Neural cell (in vitro differentiated cells): ENCODE data around the gene DDX27. TPM values are rescaled to one million over a fixed set of nuclear protein-coding genes. Genes with fewer than 3 reads are reported as not detected.

Source experiments
- H2AFZ ChIP-seq: fragments of 200-600, 300-800 bp; sonication (generic), shearing (Covaris generic); 2 replicates; pipeline ENCODE4 v1.6.0; 2014; ENCODE audit warnings: low read depth, mild to moderate bottlenecking, antibody characterized with exemption, low read length, moderate library complexity
- H3F3A ChIP-seq: fragments of 200-600 bp; shearing (Covaris generic); 2 replicates; pipeline ENCODE4 v1.6.1; 2016; ENCODE audit warnings: mild to moderate bottlenecking, moderate library complexity, mixed read lengths, antibody characterized with exemption, low read length; ENCODE audit not compliant: insufficient read depth, poor library complexity, severe bottlenecking
- H3K27ac ChIP-seq: fragments of 200-600, 300-800 bp; sonication (generic), shearing (Covaris generic); 2 replicates; pipeline ENCODE4 v1.5.1; 2014; ENCODE audit warnings: mild to moderate bottlenecking, low read length, moderate library complexity
- H3K27me3 ChIP-seq: fragments of 300-800, 200-600 bp; sonication (generic), shearing (Covaris generic); 2 replicates; pipeline ENCODE4 v1.6.0; 2014; ENCODE audit warnings: mild to moderate bottlenecking, low read depth, low read length, moderate library complexity; ENCODE audit not compliant: insufficient read depth
- H3K36me3 ChIP-seq: fragments of 300-800, 200-600 bp; sonication (generic), shearing (Covaris generic); 2 replicates; pipeline ENCODE4 v1.5.1; 2014; ENCODE audit warnings: mild to moderate bottlenecking, antibody characterized with exemption, low read length, moderate library complexity; ENCODE audit not compliant: insufficient read depth
- H3K4me2 ChIP-seq: fragments of 300-800, 200-600 bp; sonication (generic), shearing (Covaris generic); 2 replicates; pipeline ENCODE4 v1.6.0; 2014; ENCODE audit warnings: mild to moderate bottlenecking, low read length
- H3K4me3 ChIP-seq: fragments of 300-800, 200-600 bp; sonication (generic), shearing (Covaris generic); 2 replicates; pipeline ENCODE4 v1.5.1; 2014; ENCODE audit warnings: mild to moderate bottlenecking, low read length, moderate library complexity
- H3K79me2 ChIP-seq: fragments of 200-600 bp; shearing (Covaris generic); replicated peaks from 2 replicates; pipeline ENCODE4 v1.6.0; 2014; ENCODE audit warnings: mild to moderate bottlenecking, low read length, moderate library complexity; ENCODE audit not compliant: insufficient read depth
- H3K9ac ChIP-seq: fragments of 300-800, 200-600 bp; sonication (generic), shearing (Covaris generic); 2 replicates; pipeline ENCODE4 v1.6.1; 2016; ENCODE audit warnings: mild to moderate bottlenecking, low read length, mixed read lengths
- H3K9me2 ChIP-seq: fragments of 200-600 bp; shearing (Covaris generic); 2 replicates; pipeline ENCODE4 v1.6.1; 2016; ENCODE audit warnings: mild to moderate bottlenecking, low read length, mixed read lengths; ENCODE audit not compliant: insufficient read depth
- H3K9me3 ChIP-seq: fragments of 200-600, 300-800 bp; sonication (generic), shearing (Covaris generic); 2 replicates; pipeline ENCODE4 v1.6.1; 2016; ENCODE audit warnings: mild to moderate bottlenecking, mixed run types, low read length, moderate library complexity, mixed read lengths
- H4K20me1 ChIP-seq: fragments of 200-600 bp; shearing (Covaris generic); 2 replicates; pipeline ENCODE4 v1.6.1; 2016; ENCODE audit warnings: mild to moderate bottlenecking, mixed run types; ENCODE audit not compliant: insufficient read depth
- EP300 ChIP-seq: fragments of 450-650 bp; conservative IDR thresholded peaks from 2 replicates; pipeline ENCODE4 v1.6.1; 2014; ENCODE audit warnings: antibody characterized with exemption, mild to moderate bottlenecking, moderate library complexity; ENCODE audit not compliant: poor library complexity, severe bottlenecking
- EZH2 ChIP-seq: fragments of 200-600, 300-800 bp; shearing (Covaris generic), sonication (generic); IDR thresholded peaks from 2 replicates; pipeline ENCODE4 v1.6.1; 2014; ENCODE audit warnings: antibody characterized with exemption, low read length, borderline replicate concordance, mild to moderate bottlenecking; ENCODE audit not compliant: insufficient read depth, poor library complexity, severe bottlenecking
- MXI1 ChIP-seq: fragments of 450-650 bp; conservative IDR thresholded peaks from 2 replicates; pipeline ENCODE4 v1.6.1; 2014; ENCODE audit warnings: antibody characterized with exemption, mild to moderate bottlenecking; ENCODE audit not compliant: poor library complexity, severe bottlenecking
- POLR2AphosphoS5 ChIP-seq: IDR thresholded peaks from 2 replicates; pipeline ENCODE4 v1.6.1; 2012
- RAD21 ChIP-seq: fragments of 450-650 bp; conservative IDR thresholded peaks from 2 replicates; pipeline ENCODE4 v1.6.1; 2014; ENCODE audit warnings: antibody characterized with exemption, mild to moderate bottlenecking, moderate library complexity
- SMC3 ChIP-seq: fragments of 450-650 bp; conservative IDR thresholded peaks from 2 replicates; pipeline ENCODE4 v1.6.1; 2014; ENCODE audit warnings: antibody characterized with exemption, mild to moderate bottlenecking, moderate library complexity; ENCODE audit not compliant: poor library complexity
- TAF1 ChIP-seq: IDR thresholded peaks from 2 replicates; pipeline ENCODE4 v1.6.1; 2012; ENCODE audit warnings: low read depth
- polyA plus RNA-seq: library from polyadenylated mRNA; depleted of rRNA; stranded (reverse); fragments of >200 nt; gene quantifications from 2 replicates; pipeline ENCODE4 v1.2.3, GENCODE V29; 2014
- TF ChIP-seq, protein P1 (sequence below): IDR thresholded peaks from 2 replicates; pipeline ENCODE4 v1.6.1; 2012; ENCODE audit warnings: borderline replicate concordance
- TF ChIP-seq, protein P2 (sequence below): fragments of 450-650 bp; IDR thresholded peaks from 2 replicates; pipeline ENCODE4 v1.5.1; 2014; ENCODE audit warnings: antibody characterized with exemption, mild to moderate bottlenecking, moderate library complexity; ENCODE audit not compliant: poor library complexity, severe bottlenecking

Gene DDX27
- polyA plus RNA-seq, 1 donor from 2014 or later = 35.4 TPM

DNA sequence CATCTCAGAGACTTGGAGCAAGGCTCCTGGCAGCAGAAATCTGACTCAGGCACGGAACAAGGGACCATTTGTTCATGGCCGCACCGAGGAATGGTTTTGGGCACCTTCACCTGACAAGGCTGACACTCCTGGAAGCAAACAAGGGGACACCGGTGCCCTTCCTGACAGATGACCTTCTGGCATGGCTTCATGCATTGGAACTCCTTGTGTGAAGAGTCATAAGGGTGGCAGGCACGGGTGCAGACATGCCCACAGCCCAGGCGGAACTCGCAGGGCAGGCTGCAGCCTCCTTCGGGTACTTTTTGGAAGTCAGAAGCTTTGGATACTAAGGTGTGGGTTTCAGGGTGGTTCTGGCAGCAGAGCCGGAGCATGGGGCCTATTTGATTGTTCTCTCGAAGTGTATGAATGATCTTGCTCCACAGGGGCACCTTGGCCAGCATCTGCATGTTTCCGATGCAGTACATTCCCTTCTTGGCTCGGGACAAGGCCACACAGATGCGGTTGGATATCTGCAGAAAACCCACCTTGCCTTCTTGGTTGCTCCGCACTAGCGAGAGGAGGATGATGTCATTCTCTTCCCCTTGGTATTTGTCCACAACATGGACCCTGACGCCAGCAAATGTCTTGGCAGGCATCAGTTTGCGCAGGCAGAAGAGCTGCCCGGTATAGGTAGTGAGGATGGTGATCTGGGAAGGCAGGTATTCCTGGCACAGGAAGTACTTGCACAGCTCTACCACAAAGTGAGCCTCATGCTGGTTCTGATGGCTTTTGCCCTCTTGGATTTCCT lies 29.9 kb downstream of the DDX27 start:
- TF ChIP-seq EZH2 (no peak), TAF1 (no peak), RAD21 (no peak)
- TF ChIP-seq, protein P1, sequence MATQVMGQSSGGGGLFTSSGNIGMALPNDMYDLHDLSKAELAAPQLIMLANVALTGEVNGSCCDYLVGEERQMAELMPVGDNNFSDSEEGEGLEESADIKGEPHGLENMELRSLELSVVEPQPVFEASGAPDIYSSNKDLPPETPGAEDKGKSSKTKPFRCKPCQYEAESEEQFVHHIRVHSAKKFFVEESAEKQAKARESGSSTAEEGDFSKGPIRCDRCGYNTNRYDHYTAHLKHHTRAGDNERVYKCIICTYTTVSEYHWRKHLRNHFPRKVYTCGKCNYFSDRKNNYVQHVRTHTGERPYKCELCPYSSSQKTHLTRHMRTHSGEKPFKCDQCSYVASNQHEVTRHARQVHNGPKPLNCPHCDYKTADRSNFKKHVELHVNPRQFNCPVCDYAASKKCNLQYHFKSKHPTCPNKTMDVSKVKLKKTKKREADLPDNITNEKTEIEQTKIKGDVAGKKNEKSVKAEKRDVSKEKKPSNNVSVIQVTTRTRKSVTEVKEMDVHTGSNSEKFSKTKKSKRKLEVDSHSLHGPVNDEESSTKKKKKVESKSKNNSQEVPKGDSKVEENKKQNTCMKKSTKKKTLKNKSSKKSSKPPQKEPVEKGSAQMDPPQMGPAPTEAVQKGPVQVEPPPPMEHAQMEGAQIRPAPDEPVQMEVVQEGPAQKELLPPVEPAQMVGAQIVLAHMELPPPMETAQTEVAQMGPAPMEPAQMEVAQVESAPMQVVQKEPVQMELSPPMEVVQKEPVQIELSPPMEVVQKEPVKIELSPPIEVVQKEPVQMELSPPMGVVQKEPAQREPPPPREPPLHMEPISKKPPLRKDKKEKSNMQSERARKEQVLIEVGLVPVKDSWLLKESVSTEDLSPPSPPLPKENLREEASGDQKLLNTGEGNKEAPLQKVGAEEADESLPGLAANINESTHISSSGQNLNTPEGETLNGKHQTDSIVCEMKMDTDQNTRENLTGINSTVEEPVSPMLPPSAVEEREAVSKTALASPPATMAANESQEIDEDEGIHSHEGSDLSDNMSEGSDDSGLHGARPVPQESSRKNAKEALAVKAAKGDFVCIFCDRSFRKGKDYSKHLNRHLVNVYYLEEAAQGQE = no peak
- Histone ChIP-seq H3K79me2 (no peaks in the 10 kb centered on the region), H2AFZ (no peak overlapping the region), H4K20me1 (no peaks in the 10 kb centered on the region), H3K9me2 (no peaks in the 10 kb centered on the region), H3K27me3 (no peaks in the 10 kb centered on the region), H3K36me3 (peaks cover 4% of the 10 kb centered on the region), H3F3A (no peaks in the 10 kb centered on the region), H3K4me2 (no peak overlapping the region), H3K27ac (no peak overlapping the region), H3K9ac (no peak overlapping the region), H3K9me3 (no peaks in the 10 kb centered on the region), H3K4me3 (no peak overlapping the region)

DNA sequence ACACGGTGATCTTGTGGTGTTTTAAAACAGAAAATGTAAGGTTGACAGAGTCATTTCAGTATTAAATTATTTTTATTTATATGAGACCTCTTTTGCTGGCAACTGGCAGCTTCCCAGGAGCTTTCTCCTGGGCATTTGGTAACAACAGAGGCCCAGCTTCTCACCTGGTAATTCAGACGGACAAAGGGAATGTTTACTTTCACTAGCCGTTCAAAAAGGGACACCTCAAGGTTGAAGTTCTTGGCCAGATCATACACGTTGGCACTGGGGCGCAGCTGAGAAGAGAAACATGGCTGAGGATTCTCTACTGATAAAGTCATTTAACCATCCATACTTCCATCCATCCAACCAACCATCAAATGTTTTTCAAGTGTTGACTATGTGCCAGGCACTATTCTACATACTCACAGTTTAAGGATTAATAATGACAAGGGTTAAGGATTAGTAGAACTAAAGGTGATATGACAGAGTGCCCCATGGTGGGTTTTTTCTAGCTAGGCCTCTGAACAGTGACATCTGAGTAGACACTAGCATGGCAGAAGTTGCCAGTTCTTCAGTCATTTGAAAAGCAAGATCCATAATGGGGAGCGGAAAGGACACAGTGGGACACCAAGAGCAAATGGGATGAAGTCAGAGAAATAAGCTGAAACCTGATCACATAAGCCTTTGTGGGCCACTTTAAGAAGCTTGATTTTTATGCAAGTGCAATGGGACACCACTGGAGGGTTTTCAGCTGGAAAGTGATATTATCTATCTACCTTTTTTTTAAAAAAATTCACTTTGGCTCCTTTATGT lies 33.5 kb downstream of the DDX27 start:
- no peaks in the 10 kb centered on the region for H3K36me3 ChIP-seq
- no peaks in the 10 kb centered on the region for H3K27me3 ChIP-seq
- H3K9ac ChIP-seq = no peak overlapping the region
- H4K20me1 ChIP-seq = no peaks in the 10 kb centered on the region
- no peak overlapping the region for H2AFZ ChIP-seq
- H3K9me2 ChIP-seq = no peaks in the 10 kb centered on the region
- H3K27ac ChIP-seq = no peak overlapping the region
- no peak overlapping the region for H3K4me2 ChIP-seq
- H3F3A ChIP-seq = no peaks in the 10 kb centered on the region
- TF ChIP-seq EP300 (no peak), POLR2AphosphoS5 (no peak), RAD21 (no peak), TAF1 (no peak), MXI1 (no peak), EZH2 (no peak), SMC3 (no peak)
- TF ChIP-seq, protein P1 = no peak
- TF ChIP-seq, protein P2, sequence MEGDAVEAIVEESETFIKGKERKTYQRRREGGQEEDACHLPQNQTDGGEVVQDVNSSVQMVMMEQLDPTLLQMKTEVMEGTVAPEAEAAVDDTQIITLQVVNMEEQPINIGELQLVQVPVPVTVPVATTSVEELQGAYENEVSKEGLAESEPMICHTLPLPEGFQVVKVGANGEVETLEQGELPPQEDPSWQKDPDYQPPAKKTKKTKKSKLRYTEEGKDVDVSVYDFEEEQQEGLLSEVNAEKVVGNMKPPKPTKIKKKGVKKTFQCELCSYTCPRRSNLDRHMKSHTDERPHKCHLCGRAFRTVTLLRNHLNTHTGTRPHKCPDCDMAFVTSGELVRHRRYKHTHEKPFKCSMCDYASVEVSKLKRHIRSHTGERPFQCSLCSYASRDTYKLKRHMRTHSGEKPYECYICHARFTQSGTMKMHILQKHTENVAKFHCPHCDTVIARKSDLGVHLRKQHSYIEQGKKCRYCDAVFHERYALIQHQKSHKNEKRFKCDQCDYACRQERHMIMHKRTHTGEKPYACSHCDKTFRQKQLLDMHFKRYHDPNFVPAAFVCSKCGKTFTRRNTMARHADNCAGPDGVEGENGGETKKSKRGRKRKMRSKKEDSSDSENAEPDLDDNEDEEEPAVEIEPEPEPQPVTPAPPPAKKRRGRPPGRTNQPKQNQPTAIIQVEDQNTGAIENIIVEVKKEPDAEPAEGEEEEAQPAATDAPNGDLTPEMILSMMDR = no peak
- no peaks in the 10 kb centered on the region for H3K79me2 ChIP-seq
- no peak overlapping the region for H3K4me3 ChIP-seq
- no peaks in the 10 kb centered on the region for H3K9me3 ChIP-seq
